Measurements from ENCODE around the gene ARHGAP20.

ARHGAP20 gene

GRCh38 chr11:110527146-110527545 lies 185.1 kb downstream of the ARHGAP20 start:
- DNase-seq (ENCODE audit: low spot score), result no peak
